HG02885 (cell line): ENCODE results near the gene MIDN.
"Not testable (repeated sequence)": the region's sequence is repeated elsewhere in the genome, so short reads cannot be mapped to it uniquely, and the experiment has no call there.

Experiments
- ATAC-seq: cut with Tn5 transposase; IDR thresholded peaks from one replicate; pipeline ENCODE4 v1.9.1; 2021; ENCODE audit warnings: mild to moderate bottlenecking; ENCODE audit not compliant: unreplicated experiment, poor library complexity

Gene MIDN

DNA sequence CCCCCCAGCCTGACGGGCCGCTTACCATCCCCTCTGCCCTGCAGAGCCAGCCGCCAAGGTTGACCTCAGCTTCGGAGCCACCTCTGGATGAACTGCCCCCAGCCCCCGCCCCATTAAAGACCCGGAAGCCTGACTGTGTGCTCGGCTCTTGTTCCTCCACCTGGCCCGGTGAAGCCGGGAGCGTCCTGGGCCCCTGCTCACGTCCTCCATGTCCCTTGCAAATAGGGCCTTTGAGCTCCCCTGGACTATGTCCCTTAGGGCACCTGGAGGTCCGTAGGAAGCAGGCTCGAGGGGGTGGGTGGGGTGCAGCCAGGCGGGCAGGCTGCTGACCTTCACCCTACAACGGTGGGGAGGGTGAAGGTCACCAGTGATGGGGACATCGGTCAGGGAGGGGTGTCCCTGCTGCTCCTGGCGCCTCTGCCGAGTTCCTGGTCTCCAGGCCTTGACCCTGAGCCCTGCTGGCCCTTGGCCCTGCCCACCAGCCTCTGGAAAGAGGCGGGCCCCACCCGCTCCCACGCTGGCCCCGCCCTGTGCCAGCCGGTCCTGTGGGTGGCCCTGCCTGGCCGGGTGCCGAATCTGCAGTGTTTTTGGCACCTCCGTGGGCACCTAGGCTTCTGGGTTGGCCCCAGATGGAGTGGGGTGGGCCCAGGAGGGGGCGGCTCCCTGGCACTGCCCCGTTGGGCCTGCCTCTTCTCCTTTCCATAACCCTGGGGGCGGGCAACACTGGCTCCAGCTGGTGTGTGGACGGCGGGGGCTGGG, 3.5 kb upstream of the MIDN start:
- no peak for ATAC-seq

DNA sequence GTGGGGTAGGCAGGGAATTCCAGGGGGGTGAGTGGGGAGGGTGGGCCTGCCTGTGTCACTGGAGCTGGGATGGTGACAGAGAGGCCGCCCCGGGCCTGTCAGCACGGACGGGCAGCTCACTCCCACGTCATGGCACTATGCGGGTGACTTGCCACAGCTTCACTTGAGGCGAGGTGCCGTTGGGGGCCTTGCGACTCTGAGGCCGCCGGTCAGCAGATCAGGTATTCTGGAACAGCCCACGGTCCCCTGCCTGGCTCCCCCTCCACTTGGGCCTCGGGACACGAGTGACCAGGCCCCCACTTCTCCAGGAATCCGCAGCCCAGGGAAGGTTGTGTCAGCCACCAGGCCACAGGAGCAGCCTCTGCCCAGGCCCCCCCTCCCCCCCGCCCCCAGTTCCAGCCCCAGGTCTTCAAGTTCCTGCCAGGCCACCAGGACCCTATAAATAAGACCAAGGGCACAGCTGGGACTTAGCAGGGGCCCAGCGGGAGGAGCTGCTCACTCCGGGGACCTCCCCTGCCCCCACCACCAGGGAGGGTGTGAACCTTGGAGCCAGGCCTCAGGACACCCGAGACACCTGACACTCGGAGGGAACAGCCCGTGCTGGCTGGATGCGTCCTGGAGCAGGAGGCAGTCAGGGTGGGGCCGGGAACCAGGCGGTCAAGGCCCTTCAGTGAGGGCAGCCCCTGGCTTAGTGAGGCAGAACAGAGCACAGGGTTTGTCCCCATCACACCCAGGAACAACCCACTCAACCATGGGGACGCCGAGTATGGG, 2.7 kb upstream of the MIDN start:
- ATAC-seq = no peak

GRCh38 chr19:1246265-1247087, 1.9 kb upstream of the MIDN start:
- ATAC-seq = not testable (repeated sequence)

- ATAC-seq = no peak
These were observed 640 bp upstream of the MIDN start for GRCh38 chr19:1247748-1248138.

DNA sequence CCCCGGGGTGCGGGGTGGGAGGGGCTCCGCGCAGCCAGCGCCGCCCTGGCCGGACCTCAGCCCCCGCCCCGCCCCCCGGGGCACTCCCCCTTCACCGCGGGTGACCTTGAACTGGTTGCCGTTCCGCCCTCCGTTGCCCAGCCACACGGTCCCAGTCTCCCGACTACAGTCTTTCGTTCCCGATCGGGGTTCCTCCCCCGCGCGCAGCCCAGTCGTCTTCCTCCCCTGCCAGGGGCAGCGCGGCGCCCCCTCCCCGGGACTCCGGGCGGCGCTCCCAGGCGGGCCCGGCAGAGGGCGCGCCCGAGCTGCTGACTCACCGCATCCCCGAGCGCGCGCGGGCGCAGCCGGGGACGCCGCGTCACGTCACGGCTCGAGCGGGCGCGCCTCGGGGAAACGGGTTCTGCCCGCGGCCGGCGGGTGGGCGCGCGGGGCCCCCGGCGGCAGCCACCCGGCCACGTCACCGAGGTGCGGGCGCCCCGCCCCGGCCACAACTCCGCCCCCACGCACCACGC, 459 bp downstream of the MIDN start:
- peak; percentile 35 for ATAC-seq

GRCh38 chr19:1249298-1249989, 1.1 kb downstream of the MIDN start:
- ATAC-seq = peak; percentile 58

DNA sequence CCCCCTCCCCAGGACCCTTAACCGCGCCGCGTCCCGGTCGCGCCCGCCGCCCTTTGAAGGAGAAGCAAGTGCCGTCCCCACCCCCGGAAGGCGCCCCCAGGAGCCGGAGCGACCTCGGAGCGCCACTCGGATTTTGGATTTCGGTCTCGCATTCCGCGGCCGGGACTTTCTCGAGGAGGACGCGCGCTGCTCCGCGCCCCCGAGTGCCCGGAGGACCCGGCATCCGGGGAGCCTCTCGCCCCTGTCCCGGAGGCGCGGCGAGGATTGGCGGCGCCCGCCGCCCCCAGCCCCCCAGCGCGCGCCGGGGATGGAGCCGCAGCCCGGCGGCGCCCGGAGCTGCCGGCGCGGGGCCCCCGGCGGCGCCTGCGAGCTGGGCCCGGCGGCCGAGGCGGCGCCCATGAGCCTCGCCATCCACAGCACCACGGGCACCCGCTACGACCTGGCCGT, 1.6 kb downstream of the MIDN start:
- no peak for ATAC-seq

- no peak for ATAC-seq
These were observed 2.3 kb downstream of the MIDN start for GRCh38 chr19:1250437-1251260.

- no peak for ATAC-seq
These were observed 3.2 kb downstream of the MIDN start for GRCh38 chr19:1251330-1252220.

DNA sequence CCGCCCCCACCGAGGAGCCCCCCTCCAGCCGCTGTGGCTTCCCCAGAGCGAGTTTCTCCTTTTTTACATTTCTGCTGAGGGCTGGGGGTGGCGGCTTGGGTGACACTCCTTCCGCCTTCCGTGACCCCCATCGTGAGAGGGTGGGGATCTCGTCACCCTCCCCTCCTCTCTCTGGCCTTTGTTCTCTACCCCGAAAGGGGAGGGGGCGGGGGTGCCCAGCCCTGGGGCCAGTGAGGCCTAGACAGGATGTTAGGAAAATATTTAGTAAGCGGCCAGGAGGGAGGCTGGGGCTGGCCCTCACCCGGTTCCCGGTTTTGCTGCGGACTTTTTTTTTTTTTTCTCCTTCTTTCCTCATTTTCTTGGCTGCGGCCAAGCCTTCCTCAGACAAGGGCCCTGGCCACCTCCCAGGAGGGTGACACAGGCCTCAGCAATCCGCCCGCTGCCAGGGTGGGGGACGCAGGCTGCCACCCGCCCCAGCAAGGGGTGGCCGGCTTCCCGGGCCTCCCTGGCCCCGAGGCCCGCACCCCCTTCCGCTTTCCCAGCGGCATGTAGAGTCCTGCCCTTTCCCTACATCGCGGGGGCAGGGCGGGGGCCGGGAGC, 3.9 kb downstream of the MIDN start:
- ATAC-seq = no peak

GRCh38 chr19:1252821-1253513, 4.6 kb downstream of the MIDN start:
- ATAC-seq = no peak

DNA sequence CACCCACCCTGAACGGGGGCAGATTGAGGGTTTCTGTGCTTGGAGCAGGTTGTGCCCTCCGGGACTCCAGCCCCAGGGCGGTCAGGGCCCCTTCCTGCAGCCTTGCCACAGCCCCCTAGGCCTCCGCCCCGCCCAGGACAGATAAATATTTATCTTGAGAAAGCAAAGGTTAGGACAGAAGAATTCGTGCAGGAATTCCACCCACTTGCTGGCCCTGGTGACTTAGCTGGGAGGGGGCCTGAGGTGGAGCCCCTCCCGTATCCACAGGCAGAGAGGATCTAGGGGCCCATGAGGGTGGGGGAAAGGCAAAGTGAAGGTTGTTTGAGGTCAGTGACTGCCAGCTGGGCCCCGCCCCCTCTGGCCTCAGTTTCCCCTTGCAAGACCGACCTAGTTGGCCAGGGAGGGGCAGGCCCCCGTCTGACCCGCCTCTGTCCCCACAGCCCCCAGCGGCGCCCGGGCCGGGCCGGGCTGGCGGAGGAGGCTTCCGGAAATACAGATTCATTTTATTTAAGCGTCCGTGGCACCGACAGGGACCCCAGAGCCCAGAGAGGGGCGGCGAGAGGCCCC, 5.2 kb downstream of the MIDN start:
- no peak for ATAC-seq

GRCh38 chr19:1254081-1254527, 5.7 kb downstream of the MIDN start:
- ATAC-seq = no peak

DNA sequence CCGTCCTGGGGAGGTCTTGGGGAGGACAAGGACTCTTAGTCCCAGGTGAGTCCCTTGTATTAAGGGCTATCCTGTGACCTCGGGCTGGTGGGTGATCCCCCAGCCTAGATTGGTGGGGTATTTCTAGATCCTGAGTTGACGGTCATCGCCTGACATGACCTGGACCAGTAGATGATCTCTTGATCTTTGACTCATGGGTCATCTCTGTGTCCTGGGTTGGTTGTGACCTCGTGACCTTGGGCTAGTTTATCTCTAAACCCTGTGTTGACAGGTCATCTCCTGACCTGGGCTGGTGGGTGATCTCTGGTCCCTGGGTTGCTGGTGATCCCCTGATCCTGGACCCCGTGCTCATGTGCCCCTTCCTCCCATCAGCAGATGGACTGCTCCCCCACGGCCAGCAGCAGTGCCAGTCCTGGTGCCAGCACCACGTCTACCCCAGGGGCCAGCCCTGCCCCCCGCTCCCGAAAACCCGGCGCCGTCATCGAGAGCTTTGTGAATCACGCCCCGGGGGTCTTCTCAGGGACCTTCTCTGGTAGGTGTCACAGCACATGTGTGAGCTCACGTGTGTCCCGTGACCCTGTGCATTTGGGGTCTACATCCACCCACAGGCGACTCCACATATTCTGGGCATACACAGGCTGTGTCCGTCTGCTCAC, 6.3 kb downstream of the MIDN start:
- ATAC-seq = no peak

DNA sequence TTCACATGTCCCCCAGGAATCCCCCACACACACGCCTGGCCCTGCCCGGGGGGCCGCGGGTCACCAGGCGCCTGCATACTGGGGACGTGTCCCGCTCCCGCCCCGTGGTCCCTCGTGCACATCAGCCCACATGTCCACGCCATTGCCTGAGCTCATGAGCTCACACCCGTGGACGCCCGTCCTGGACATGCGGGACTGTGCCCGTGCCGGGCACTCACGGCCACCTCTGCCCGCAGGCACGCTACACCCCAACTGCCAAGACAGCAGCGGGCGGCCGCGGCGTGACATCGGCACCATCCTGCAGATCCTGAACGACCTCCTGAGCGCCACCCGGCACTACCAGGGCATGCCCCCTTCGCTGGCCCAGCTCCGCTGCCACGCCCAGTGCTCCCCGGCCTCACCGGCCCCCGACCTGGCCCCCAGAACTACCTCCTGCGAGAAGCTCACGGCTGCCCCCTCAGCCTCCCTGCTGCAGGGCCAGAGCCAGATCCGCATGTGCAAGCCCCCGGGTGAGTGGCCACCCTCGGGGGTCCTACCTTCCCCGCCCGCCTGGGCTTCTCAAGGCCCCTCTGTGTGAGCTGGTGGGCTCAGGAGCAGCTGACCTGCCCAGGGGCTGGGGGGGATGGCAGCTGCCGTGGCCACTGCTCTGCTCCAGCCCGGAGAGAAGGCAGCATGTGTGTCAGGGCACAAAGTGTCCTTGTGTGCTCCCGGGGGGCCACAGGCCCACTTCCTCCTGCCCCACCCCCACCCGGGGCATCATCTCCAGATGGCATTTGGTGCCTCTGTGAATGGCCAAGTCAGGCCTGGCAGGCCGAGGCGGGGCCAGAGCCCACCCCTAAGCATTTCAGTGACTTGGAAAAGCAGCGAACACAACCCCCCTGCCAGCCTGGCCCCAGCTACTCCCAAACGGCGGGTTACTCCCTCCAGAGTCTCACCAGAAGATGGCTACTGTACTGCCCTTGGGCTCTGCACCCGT, 7.1 kb downstream of the MIDN start:
- no peak for ATAC-seq
